ENCODE measurements around the gene ZFX.

Gene ZFX

DNA sequence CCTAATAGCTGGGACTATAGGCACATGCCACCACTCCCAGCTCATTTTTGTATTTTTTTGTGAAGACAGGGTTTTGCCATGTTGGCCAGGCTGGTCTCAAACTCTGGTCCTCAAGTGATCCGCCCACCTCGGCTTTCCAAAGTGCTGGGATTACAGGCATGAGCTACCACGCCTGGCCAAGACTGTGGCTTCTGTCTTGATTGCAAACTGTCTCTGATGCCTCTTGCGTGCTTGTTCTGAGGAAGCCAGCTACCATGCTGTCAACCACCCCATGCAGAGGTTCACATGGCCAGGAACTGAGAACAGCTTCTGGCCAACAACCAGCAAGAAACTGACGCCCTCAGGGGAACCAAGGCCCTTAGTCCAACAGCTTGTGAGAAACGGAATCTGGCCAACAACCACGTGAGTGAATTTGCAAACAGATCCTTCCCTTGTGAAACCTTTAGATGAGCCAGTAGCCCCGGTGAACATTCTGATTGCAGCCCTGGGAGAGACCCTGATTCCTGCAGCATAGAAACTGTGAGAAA lies 93.2 kb downstream of the ZFX start:
- TF ChIP-seq FOXP2 (optimal IDR thresholded peaks at IDR 0.05; ENCODE audit: borderline replicate concordance, extremely low read depth, extremely low read length, insufficient read depth) (no peak), SIN3A (IDR thresholded peaks at IDR 0.05; ENCODE audit: borderline replicate concordance, insufficient read depth, low read length) (no peak)

DNA sequence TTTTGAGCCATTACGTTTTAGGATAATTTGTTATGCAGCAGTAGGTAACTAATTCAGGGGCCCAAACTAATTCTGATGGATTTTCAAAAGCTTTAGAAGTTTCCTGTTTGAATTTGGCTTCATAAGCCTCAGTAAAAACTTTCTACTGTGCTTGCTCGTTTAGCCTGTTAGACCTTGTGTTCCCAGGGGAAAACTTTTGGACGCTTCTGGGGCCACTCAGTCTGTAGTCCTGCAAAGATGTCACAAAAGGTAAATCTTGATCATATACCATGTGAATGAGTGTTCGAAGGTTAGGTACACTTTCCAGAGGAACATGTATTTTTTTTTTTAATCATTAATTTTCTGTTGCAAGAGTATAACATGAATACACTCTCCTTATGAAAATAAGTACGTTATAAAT lies 93.7 kb downstream of the ZFX start:
- TF ChIP-seq SIN3A (IDR thresholded peaks at IDR 0.05; ENCODE audit: borderline replicate concordance, insufficient read depth, low read length) (no peak), REST (IDR thresholded peaks at IDR 0.05; ENCODE audit: insufficient read depth in 1 of 2, low read depth in 2 of 2, low read length in 2 of 2) (no peak), FOXP2 (optimal IDR thresholded peaks at IDR 0.05; ENCODE audit: borderline replicate concordance, extremely low read depth, extremely low read length, insufficient read depth) (no peak), TAF1 (IDR thresholded peaks at IDR 0.05; ENCODE audit: borderline replicate concordance, insufficient read depth, low read length) (no peak), POLR2AphosphoS5 (IDR thresholded peaks at IDR 0.05; ENCODE audit: low read depth, low read length) (no peak)

- TF ChIP-seq TAF1 (IDR thresholded peaks at IDR 0.05; ENCODE audit: borderline replicate concordance, insufficient read depth, low read length) (no peak), POLR2AphosphoS5 (IDR thresholded peaks at IDR 0.05; ENCODE audit: low read depth, low read length) (no peak), FOXP2 (optimal IDR thresholded peaks at IDR 0.05; ENCODE audit: borderline replicate concordance, extremely low read depth, extremely low read length, insufficient read depth) (no peak), REST (IDR thresholded peaks at IDR 0.05; ENCODE audit: insufficient read depth in 1 of 2, low read depth in 2 of 2, low read length in 2 of 2) (no peak), SIN3A (IDR thresholded peaks at IDR 0.05; ENCODE audit: borderline replicate concordance, insufficient read depth, low read length) (no peak)
These were observed 94.2 kb downstream of the ZFX start for GRCh38 chrX:24243692-24244091.

- TF ChIP-seq TAF1 (IDR thresholded peaks at IDR 0.05; ENCODE audit: borderline replicate concordance, insufficient read depth, low read length): no peak
- TF ChIP-seq POLR2AphosphoS5 (IDR thresholded peaks at IDR 0.05; ENCODE audit: low read depth, low read length): no peak
- TF ChIP-seq REST (IDR thresholded peaks at IDR 0.05; ENCODE audit: insufficient read depth in 1 of 2, low read depth in 2 of 2, low read length in 2 of 2): no peak
These were observed 95.7 kb downstream of the ZFX start for GRCh38 chrX:24245202-24245601.

DNA sequence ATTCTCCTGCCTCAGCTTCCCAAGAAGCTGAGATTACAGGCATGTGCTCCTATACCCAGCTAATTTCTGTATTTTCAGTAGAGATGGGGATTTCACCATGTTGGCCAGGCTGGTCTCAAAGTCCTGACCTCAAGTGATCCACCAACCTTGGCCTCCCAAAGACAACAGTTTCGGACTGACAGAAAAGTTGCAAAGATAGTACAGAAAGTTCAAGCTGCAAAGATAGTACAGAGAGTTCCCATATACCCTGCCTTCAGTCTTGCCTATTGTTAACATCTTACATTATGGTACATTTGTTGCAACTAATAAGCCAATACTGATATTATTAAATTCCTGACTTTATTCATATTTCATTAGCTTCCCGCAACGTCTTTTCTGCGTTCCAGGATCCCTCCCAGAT lies 98.5 kb downstream of the ZFX start:
- TF ChIP-seq REST (IDR thresholded peaks at IDR 0.05; ENCODE audit: insufficient read depth in 1 of 2, low read depth in 2 of 2, low read length in 2 of 2): no peak
- no peak for TF ChIP-seq TAF1 (IDR thresholded peaks at IDR 0.05; ENCODE audit: borderline replicate concordance, insufficient read depth, low read length)
- TF ChIP-seq POLR2AphosphoS5 (IDR thresholded peaks at IDR 0.05; ENCODE audit: low read depth, low read length): no peak
- TF ChIP-seq FOXP2 (optimal IDR thresholded peaks at IDR 0.05; ENCODE audit: borderline replicate concordance, extremely low read depth, extremely low read length, insufficient read depth): no peak
- no peak for TF ChIP-seq SIN3A (IDR thresholded peaks at IDR 0.05; ENCODE audit: borderline replicate concordance, insufficient read depth, low read length)
